ENCODE measurements around the gene HK1. TPM values are rescaled to one million over a fixed set of nuclear protein-coding genes. Genes with fewer than 3 reads are reported as not detected.

HK1 gene
- total RNA-seq, 1 donor from 2014 or later = 128 TPM

GRCh38 chr10:69375307-69376151, 97.2 kb downstream of the HK1 start:
- Histone ChIP-seq H3K36me3 (peaks cover 51 to 66% of the 10 kb centered on the region in 2 donors), H3K27ac (peak overlapping the region; percentile 71 to 75), H3K4me1 (peaks cover 11 to 25% of the 10 kb centered on the region in 2 donors), H3K4me3 (peak overlapping the region in 1 of 2 donors; percentile 42), H3K27me3 (no peaks in the 10 kb centered on the region), H3K9me3 (no peaks in the 10 kb centered on the region)
- DNase-seq (ENCODE audit: low spot score in 2 of 2) = peak in 1 of 2 donors; percentile 74
- intact Hi-C loops (cut with DNase I) = loop anchor here (5.0 kb wide), 2 partner anchors 43 to 58 kb away; no protein-coding TSS in a partner anchor
- no peak for TF ChIP-seq CTCF (IDR thresholded peaks at IDR 0.05)

- intact Hi-C loops (cut with DNase I) = loop anchor here (5.0 kb wide), 2 partner anchors 44 to 59 kb away; no protein-coding TSS in a partner anchor
- DNase-seq (ENCODE audit: low spot score in 2 of 2) = no peak
- TF ChIP-seq CTCF (IDR thresholded peaks at IDR 0.05) = no peak
- H3K36me3 ChIP-seq = peaks cover 57 to 65% of the 10 kb centered on the region in 2 donors
- peaks cover 11 to 25% of the 10 kb centered on the region in 2 donors for H3K4me1 ChIP-seq
- H3K4me3 ChIP-seq = no peak overlapping the region
- H3K27ac ChIP-seq = peak overlapping the region; percentile 71 to 75
- H3K9me3 ChIP-seq = no peaks in the 10 kb centered on the region
- H3K27me3 ChIP-seq = no peaks in the 10 kb centered on the region
These were observed 98.4 kb downstream of the HK1 start for GRCh38 chr10:69376662-69377061.

GRCh38 chr10:69377191-69377590, 98.9 kb downstream of the HK1 start:
- no peak overlapping the region for H3K4me3 ChIP-seq
- H3K27me3 ChIP-seq = no peaks in the 10 kb centered on the region
- TF ChIP-seq CTCF (IDR thresholded peaks at IDR 0.05) = no peak
- peaks cover 11 to 25% of the 10 kb centered on the region in 2 donors for H3K4me1 ChIP-seq
- H3K27ac ChIP-seq = peak overlapping the region; percentile 71 to 75
- peaks cover 61 to 70% of the 10 kb centered on the region in 2 donors for H3K36me3 ChIP-seq
- H3K9me3 ChIP-seq = no peaks in the 10 kb centered on the region
- intact Hi-C loops (cut with DNase I) = loop anchor here (5.0 kb wide), 2 partner anchors 45 to 60 kb away; no protein-coding TSS in a partner anchor
- DNase-seq (ENCODE audit: low spot score in 2 of 2) = no peak

GRCh38 chr10:69377933-69378332, 99.6 kb downstream of the HK1 start:
- peaks cover 66 to 73% of the 10 kb centered on the region in 2 donors for H3K36me3 ChIP-seq
- H3K9me3 ChIP-seq = no peaks in the 10 kb centered on the region
- H3K27ac ChIP-seq = peak overlapping the region; percentile 71 to 75
- H3K4me3 ChIP-seq = no peak overlapping the region
- DNase-seq (ENCODE audit: low spot score in 2 of 2) = no peak
- H3K4me1 ChIP-seq = peaks cover 11 to 25% of the 10 kb centered on the region in 2 donors
- no peaks in the 10 kb centered on the region for H3K27me3 ChIP-seq
- TF ChIP-seq CTCF (IDR thresholded peaks at IDR 0.05) = no peak
- intact Hi-C loops (cut with DNase I) = loop anchor here (5.0 kb wide), 2 partner anchors 46 to 61 kb away; no protein-coding TSS in a partner anchor

- Histone ChIP-seq H3K4me1 (peaks cover 11 to 25% of the 10 kb centered on the region in 2 donors), H3K4me3 (no peak overlapping the region), H3K27me3 (no peaks in the 10 kb centered on the region), H3K9me3 (no peaks in the 10 kb centered on the region), H3K27ac (no peak overlapping the region), H3K36me3 (peaks cover 61 to 74% of the 10 kb centered on the region in 2 donors)
- DNase-seq (ENCODE audit: low spot score in 2 of 2) = no peak
- intact Hi-C loops (cut with DNase I) = loop anchor here (5.0 kb wide), 2 partner anchors 47 to 62 kb away; no protein-coding TSS in a partner anchor
- TF ChIP-seq CTCF (IDR thresholded peaks at IDR 0.05) = no peak
These were observed 101.5 kb downstream of the HK1 start for GRCh38 chr10:69379800-69380199.
